GM18858 (cell line): ENCODE measurements around the gene PCDHGA1.
"Not testable (repeated sequence)": the region's sequence is repeated elsewhere in the genome, so short reads cannot be mapped to it uniquely, and the experiment has no call there.

Experiments
- ATAC-seq: cut with Tn5 transposase; IDR thresholded peaks from one replicate; pipeline ENCODE4 v1.9.1; 2021; ENCODE audit not compliant: unreplicated experiment

Gene PCDHGA1

GRCh38 chr5:141382469-141383294 lies 52.4 kb downstream of the PCDHGA1 start, which contains the start of gene PCDHGA7:
Gene PCDHGA7, plus strand, starts transcription at chr5:141382742. Its CDS starts 158 bp downstream, at chr5:141382900.
- no peak for ATAC-seq

DNA sequence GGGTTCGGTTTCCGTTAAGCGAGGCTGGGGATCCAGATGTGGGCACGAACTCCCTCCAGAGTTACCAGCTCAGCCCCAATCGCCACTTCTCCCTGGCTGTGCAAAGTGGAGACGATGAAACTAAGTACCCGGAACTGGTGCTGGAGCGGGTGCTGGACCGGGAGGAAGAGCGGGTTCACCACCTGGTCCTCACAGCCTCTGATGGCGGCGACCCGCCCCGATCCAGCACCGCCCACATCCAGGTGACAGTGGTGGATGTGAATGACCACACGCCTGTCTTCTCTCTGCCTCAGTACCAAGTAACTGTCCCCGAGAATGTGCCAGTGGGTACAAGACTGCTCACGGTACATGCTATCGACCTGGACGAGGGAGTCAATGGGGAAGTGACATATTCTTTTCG lies 53.0 kb downstream of the PCDHGA1 start:
- ATAC-seq, result no peak

- ATAC-seq, result no peak
These were observed 54.4 kb downstream of the PCDHGA1 start for GRCh38 chr5:141384471-141385267.

DNA sequence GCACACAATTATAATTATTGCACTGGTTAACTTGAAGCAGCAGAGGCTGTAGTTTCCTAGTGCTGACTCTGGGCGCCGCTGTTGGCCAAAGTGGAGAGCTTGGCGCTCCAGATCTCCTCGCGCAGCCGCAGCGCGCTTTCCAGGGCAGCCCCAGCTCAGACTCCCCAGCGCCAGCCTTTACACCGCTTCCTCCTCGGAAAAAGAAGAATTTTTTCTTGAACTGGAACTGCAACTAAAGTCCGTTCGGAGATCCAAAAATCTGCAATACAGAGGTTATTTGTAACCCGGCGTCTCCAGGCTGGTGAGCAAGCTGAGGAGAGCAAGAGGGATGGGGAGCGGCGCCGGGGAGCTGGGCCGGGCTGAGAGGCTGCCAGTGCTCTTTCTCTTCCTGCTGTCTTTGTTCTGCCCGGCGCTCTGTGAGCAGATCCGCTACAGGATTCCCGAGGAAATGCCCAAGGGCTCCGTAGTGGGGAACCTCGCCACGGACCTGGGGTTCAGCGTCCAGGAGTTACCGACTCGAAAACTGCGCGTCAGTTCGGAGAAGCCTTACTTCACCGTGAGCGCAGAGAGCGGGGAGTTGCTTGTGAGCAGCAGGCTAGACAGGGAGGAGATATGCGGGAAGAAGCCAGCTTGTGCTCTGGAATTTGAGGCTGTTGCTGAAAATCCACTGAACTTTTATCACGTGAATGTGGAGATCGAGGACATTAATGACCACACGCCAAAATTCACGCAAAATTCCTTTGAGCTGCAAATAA lies 57.4 kb downstream of the PCDHGA1 start, which contains the start of gene PCDHGB4:
PCDHGB4 (plus strand) TSS at position 142 of the 755 bp plus-strand sequence; CDS start at position 329, 187 bp downstream.
- peak; percentile 92 for ATAC-seq

DNA sequence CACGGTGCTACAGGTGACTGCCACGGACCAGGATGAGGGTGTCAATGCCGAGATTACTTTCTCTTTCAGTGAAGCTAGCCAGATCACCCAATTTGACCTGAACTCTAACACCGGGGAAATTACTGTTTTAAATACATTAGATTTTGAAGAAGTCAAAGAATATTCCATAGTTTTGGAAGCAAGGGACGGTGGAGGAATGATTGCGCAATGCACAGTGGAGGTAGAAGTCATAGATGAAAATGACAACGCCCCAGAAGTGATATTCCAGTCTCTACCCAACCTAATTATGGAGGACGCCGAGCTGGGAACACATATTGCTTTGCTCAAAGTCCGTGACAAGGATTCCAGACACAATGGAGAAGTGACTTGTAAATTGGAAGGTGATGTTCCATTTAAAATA lies 58.3 kb downstream of the PCDHGA1 start:
- ATAC-seq, result no peak

- no peak for ATAC-seq
These were observed 59.1 kb downstream of the PCDHGA1 start for GRCh38 chr5:141389153-141390042.

DNA sequence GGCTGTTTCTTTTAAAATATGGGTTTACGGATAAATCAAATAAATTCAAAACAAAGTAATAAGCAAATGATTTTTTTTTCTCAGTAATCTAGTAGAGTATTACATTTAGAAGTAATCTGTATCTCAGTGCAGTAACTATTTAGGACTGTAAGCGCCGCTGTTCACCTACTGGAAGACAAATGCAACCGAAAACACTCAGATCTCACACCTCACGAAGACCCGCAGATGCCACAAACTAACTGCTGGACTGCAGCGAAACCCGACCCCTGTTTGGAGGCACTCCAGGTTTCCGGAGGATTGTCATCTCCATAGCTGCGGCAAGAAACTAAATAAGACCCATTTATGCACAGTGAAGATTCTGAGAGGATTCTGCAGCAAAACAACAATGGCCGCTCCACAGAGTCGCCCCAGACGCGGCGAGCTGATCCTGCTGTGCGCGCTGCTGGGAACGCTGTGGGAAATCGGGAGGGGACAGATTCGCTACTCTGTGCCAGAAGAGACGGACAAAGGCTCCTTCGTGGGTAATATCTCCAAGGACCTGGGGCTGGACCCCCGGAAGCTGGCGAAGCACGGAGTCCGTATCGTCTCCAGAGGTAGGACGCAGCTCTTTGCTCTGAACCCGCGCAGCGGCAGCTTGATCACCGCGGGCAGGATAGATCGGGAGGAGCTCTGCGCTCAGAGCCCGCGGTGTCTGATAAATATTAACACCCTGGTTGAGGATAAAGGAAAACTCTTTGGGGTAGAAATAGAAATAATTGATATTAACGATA lies 62.3 kb downstream of the PCDHGA1 start, which contains the start of gene PCDHGA8:
PCDHGA8 (plus strand) TSS at position 205 of the 770 bp plus-strand sequence; CDS start at position 386, 181 bp downstream.
- no peak for ATAC-seq

- ATAC-seq, result no peak
These were observed 63.0 kb downstream of the PCDHGA1 start for GRCh38 chr5:141393267-141393666.

GRCh38 chr5:141394401-141395187 lies 64.3 kb downstream of the PCDHGA1 start:
- not testable (repeated sequence) for ATAC-seq

- ATAC-seq, result peak; percentile 87
These were observed 67.6 kb downstream of the PCDHGA1 start, which contains the start of gene PCDHGB5 for GRCh38 chr5:141397756-141398551. Gene PCDHGB5, plus strand, starts transcription at chr5:141397947. Its CDS starts 181 bp downstream, at chr5:141398128.

GRCh38 chr5:141398608-141399007 lies 68.3 kb downstream of the PCDHGA1 start:
- ATAC-seq, result no peak

DNA sequence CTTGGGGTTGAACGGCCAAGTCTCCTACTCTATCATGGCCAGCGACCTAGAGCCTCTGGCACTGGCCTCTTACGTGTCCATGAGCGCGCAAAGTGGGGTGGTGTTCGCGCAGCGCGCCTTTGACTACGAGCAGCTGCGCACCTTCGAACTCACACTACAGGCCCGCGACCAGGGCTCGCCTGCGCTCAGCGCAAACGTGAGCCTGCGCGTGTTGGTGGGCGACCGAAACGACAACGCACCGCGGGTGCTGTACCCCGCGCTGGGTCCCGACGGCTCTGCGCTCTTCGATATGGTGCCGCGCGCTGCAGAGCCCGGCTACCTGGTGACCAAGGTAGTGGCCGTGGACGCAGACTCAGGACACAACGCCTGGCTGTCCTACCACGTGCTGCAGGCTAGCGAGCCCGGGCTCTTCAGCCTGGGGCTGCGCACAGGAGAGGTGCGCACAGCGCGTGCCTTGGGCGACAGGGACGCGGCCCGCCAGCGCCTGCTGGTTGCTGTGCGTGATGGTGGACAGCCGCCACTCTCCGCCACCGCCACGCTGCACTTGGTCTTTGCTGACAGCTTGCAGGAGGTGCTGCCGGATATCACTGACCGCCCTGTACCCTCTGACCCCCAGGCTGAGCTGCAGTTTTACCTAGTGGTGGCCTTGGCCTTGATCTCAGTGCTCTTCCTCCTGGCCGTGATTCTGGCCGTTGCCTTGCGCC lies 69.4 kb downstream of the PCDHGA1 start:
- no peak for ATAC-seq

GRCh38 chr5:141402553-141403243 lies 72.4 kb downstream of the PCDHGA1 start, which contains the start of gene PCDHGA9:
Gene PCDHGA9, plus strand, starts transcription at chr5:141402778. Its CDS starts 175 bp downstream, at chr5:141402953.
- no peak for ATAC-seq

DNA sequence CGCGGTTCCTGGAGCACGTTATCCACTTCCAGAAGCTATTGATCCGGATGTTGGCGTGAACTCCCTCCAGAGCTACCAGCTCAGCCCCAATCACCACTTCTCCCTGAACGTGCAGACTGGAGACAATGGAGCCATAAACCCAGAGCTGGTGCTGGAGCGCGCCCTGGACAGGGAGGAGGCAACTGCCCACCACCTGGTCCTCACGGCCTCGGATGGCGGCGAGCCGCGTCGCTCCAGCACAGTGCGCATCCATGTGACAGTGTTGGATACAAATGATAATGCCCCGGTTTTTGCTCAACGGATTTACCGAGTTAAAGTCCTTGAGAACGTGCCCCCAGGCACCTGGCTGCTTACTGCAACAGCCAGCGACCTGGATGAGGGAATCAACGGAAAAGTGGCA lies 73.1 kb downstream of the PCDHGA1 start:
- no peak for ATAC-seq

DNA sequence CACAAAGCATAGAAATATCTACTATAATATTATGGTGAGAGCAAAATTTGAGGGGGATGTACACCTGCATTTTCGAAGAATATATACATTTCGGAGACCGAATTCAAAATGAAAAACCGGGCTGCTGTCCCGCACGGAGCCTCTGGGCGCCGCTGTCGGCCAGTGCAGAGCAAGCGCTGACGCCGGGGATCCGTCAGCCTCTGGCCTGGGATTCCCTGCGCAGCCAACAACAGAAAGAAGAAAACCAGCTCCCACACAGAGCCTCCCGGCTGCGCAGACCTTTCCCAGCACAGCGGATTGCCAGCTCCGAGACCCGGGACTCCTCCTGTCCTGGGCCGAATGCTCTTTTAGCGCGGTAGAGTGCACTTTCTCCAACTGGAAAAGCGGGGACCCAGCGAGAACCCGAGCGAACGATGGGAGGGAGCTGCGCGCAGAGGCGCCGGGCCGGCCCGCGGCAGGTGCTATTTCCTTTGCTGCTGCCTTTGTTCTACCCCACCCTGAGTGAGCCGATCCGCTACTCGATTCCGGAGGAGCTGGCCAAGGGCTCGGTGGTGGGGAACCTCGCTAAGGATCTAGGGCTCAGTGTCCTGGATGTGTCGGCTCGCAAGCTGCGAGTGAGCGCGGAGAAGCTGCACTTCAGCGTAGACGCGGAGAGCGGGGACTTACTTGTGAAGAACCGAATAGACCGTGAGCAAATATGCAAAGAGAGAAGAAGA lies 77.6 kb downstream of the PCDHGA1 start, which contains the start of gene PCDHGB6:
PCDHGB6 (plus strand) TSS at position 232 of the 716 bp plus-strand sequence; CDS start at position 414, 182 bp downstream.
- ATAC-seq, result not testable (repeated sequence)
